GOT3 (cell line): ENCODE measurements around the gene SPATC1L.

Source experiments
- DNase-seq: peaks from one replicate; lab custom pipeline; 2025; ENCODE audit warnings: mixed read lengths; lab: John Stamatoyannopoulos, UW

Gene SPATC1L

GRCh38 chr21:46215436-46216131, 31.3 kb upstream of the SPATC1L start:
- DNase-seq: no peak

GRCh38 chr21:46214478-46215340, 30.4 kb upstream of the SPATC1L start:
- no peak for DNase-seq

DNA sequence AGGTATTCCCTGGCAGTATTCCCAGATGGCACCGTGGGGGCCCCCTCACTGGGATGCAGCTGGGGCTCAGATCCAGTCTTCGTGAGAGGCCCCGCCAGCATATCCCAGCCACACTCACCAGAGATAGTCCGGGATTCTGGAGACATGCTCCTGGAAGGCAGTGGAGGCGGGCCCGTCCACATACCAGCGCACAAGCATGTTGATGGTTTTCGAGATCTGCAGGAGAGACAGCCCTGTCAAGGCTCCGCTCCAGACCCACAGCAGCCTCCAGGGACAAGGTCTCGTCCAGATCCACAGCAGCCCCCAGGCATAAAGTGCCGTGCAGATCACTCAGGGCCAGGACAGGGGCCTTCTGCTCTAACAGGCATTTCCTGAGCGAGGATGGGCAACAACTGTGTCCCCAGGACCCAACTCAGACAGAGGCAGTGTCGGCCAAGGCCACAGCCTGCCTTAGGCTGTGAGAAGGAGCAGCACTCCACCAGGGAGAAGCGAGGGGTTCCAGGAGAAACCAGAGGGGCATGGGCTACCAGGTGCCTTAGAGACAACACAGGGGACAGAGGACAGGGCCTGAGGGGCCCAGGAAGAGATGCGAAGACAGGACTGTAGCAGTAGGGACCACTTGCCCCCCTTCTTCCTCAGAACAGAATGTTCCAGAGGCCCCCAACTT, 29.5 kb upstream of the SPATC1L start:
- DNase-seq: no peak

GRCh38 chr21:46212721-46213484, 28.6 kb upstream of the SPATC1L start:
- no peak for DNase-seq

GRCh38 chr21:46211786-46212720, 27.8 kb upstream of the SPATC1L start:
- DNase-seq: no peak

DNA sequence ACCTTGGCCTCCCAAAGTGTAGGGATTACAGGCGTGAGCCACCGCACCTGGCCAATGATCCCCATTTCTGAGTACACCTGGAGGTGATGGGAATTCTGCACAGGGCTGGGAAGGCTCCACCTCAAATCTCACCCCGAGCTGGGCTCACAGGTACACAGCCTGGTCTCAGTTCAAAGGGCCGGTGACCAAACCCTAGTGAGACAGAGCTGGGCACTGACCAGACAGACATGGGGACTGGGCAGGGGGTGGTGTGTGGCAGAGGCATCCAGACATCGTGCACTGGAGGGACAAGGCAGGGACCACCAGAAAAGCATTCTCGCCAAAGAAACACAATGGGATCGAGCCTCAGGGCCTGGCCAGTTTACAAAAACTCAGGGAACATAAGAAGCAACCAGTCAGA, 27.1 kb upstream of the SPATC1L start:
- no peak for DNase-seq

DNA sequence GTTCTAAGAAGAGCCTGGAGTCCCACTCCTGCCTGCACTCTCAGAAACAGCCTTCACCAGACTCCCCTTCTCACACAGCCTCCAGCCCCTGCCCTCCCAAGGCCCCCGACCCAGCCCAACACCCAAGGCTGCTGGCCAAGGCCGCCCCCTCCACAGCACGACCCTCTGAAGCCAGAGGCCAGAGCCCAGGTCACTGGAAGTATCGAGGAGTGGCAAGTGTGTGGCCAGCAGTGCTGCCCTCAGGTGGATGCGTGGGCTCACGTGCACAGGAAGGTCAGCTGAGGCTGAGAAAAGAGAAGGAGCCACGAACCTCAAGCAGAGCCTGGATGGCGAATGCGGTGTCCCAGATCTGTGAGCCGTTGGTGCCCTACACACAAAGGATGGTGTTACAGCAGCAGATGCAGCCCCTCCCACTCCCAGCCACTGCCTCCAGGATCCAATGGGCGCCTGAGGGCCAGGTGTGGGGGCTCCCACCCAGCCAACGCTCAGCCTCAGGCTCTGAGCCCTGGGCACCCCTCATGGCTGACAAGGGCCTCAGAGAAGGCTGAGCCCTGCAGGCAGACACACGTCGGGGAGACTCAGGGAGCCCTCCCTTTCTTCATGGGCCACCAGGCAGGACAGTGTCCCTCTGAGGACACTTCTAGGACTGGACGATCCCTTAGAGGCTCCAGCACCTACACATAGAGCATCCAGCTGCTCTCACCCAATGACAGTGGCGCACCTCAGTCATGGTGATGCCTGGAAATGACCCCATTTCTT, 26.3 kb upstream of the SPATC1L start:
- no peak for DNase-seq

- no peak for DNase-seq
Observed at GRCh38 chr21:46208761-46209721, 24.8 kb upstream of the SPATC1L start.

DNA sequence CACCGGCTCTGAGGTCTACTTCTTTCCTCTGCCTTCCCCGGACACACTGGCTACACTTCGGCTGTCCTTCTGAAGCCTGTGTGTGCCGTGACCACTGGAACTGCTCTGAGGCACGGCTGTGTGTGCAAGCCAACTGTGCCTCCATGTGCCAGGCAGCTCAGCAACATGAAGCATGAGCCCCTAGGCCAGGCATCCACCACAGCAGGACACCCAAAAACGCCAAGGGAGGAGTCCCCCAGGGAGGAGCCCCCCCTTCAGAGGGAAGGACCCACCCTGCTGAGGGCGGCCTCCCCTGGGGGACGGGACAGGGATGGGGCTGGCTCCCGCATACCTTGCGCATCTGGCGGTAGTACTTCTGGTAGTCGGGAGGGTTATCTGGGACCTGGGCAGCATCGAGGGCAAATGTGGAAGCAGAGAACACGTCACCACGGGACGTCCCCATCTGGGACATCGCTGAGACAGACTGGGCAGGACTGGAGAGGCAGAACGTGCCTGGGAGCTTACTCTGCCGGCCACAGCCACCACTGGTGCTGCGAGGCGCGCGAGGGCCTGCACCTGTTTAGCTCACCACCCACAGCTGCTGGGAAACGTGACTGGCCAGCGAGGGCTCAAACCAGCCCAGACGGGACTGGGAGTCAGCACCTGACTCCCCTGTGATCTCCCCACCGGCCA, 23.8 kb upstream of the SPATC1L start:
- DNase-seq: no peak

- DNase-seq: no peak
Observed at GRCh38 chr21:46207006-46207919, 23.0 kb upstream of the SPATC1L start.

GRCh38 chr21:46206163-46207005, 22.1 kb upstream of the SPATC1L start:
- no peak for DNase-seq

DNA sequence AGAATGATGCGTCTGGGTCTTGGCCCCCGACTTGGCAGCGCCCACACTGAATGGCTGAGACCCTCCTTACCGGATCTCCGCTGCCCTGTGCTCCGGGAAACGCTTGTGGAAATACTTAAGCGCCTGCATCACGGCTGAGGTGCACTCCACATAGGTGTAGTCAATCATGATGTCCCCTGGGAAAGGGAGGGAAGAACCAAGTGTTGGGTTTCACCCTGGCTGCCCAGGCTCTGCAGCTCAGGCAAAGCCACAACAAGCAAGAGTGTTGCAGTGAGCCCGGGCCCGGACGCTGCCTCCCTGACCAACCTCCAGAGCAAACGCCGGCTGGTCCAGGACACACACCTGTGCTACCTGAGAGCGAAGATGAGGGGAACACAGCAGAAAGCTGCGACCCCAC, 21.5 kb upstream of the SPATC1L start:
- DNase-seq: no peak

DNA sequence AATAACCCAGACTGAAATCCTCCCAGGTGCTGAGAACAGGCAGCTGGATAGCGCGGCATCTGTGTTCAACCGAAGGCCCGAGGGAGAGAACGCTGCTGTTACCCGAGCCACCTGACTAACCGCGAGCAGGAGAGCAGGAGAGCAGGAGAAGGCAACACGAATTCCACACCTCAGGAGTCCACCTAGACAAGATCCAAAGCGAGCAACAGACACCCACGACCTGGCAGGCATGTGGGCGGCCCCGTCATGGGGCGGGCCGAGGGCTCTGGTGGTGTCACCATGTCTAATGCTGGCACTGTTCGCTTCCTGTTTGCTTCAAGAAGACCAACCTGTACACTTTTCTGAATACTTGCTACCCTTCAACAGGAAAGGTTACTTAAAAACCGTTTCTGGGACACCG, 20.9 kb upstream of the SPATC1L start:
- no peak for DNase-seq

DNA sequence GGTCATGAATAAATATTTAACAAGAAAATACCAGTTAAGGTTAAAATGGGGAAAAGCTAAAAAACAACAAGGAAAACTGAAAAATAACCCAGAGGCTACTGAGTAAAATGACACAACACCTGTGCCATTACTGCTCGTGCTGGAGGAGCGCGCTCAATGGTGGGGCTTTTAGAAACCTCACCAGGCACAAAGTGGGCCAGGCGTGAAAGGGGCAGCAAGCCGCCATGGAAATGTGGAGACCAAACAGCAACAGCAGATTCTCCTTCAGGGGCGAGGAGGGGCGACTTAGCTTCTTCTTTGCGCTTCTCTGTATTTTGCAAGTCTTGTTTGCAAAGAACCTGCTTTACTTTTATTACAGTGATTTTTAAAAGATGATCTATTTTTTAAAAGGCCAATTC, 18.9 kb upstream of the SPATC1L start:
- DNase-seq: no peak

GRCh38 chr21:46202592-46203202, 18.4 kb upstream of the SPATC1L start:
- no peak for DNase-seq
